Prostate gland (tissue), 2 donors: Measurements from ENCODE around the gene CTNNA2. TPM values are rescaled to one million over a fixed set of nuclear protein-coding genes. Genes with fewer than 3 reads are reported as not detected.

ENCODE experiments used
- DNase-seq: peaks from one replicate; pipeline ENCODE4 v3.0.0-alpha.2; 2019; ENCODE audit warnings: low spot score
- H3K27ac ChIP-seq, 2 donors: fragments of 200-600 bp; sonication (generic); 2 replicates each; pipeline ENCODE4 v1.5.1; 2017 to 2019
- H3K27me3 ChIP-seq: fragments of 200-600 bp; sonication (generic); replicated peaks from 2 replicates; pipeline ENCODE4 v1.5.1; 2019; ENCODE audit not compliant: insufficient read depth
- H3K36me3 ChIP-seq, 2 donors: fragments of 200-600 bp; sonication (generic); 1 replicate in 1 of 2; 2 replicates in 1 of 2; pipeline versions ENCODE4 v1.5.1 to v1.8.1; 2017 to 2019
- H3K4me1 ChIP-seq: fragments of 200-600 bp; sonication (generic); replicated peaks from 2 replicates; pipeline ENCODE4 v1.5.1; 2019
- H3K4me3 ChIP-seq, 2 donors: fragments of 200-600 bp; sonication (generic); 2 replicates each; pipeline ENCODE4 v1.5.1; 2017 to 2019
- H3K9me3 ChIP-seq: fragments of 200-600 bp; sonication (generic); 2 replicates; pipeline ENCODE4 v1.5.1; 2017
- CTCF ChIP-seq, 4 experiments: fragments of 200-600 bp in 2 of 4; fragments of 450-650 bp in 2 of 4; sonication (generic) in 2 of 4; IDR thresholded peaks; 1 replicate in 3 of 4; 2 replicates in 1 of 4; pipeline ENCODE4 v1.5.1; 2016 to 2019; ENCODE audit warnings: antibody characterized with exemption in 4 of 4, mild to moderate bottlenecking in 2 of 4, moderate library complexity in 2 of 4
- POLR2A ChIP-seq: fragments of 450-650 bp; IDR thresholded peaks from one replicate; pipeline ENCODE4 v1.6.1; 2016; ENCODE audit warnings: antibody characterized with exemption, mild to moderate bottlenecking
- POLR2AphosphoS5 ChIP-seq: sonication (generic); formaldehyde crosslinking; IDR thresholded peaks from one replicate; pipeline ENCODE4 v1.6.1; 2017; ENCODE audit warnings: antibody characterized with exemption
- WGBS: methylation state at CpG from one replicate; pipeline ENCODE4 v1.1.5; 2018; 5-methylcytosine and 5-hydroxymethylcytosine counted together
- intact Hi-C: fragments of 100-400 bp; cut with DNase I; formaldehyde crosslinking; loops from one replicate; pipeline ENCODE4 v1.14.2; 2022
- total RNA-seq, 2 donors: library from RNA; depleted of rRNA; stranded (reverse); fragments of >200 nt; gene quantifications; one replicate each; pipeline ENCODE4 v1.1.0, GENCODE V29; 2016

CTNNA2 gene
- total RNA-seq, 2 donors from 2014 or later = 24.3 TPM; not detected in 1

GRCh38 chr2:80473796-80474195 lies 960.9 kb downstream of the CTNNA2 start:
- TF ChIP-seq CTCF (IDR thresholded peaks at IDR 0.05) = no peak
- no peak for TF ChIP-seq POLR2AphosphoS5
- TF ChIP-seq POLR2A = no peak
- no peak for DNase-seq
- Histone ChIP-seq H3K27me3 (no peaks in the 10 kb centered on the region), H3K36me3 (no peaks in the 10 kb centered on the region), H3K9me3 (no peaks in the 10 kb centered on the region), H3K4me1 (no peaks in the 10 kb centered on the region), H3K4me3 (no peak overlapping the region), H3K27ac (no peak overlapping the region)
- WGBS = 63% methylated on average over 1 of the region's 1 CpG
- intact Hi-C loops = no loop called here

- intact Hi-C loops = no loop called here
- H3K4me1 ChIP-seq = no peaks in the 10 kb centered on the region
- H3K9me3 ChIP-seq = no peaks in the 10 kb centered on the region
- no peak for DNase-seq
- H3K27ac ChIP-seq = no peak overlapping the region
- H3K27me3 ChIP-seq = no peaks in the 10 kb centered on the region
- no peak overlapping the region for H3K4me3 ChIP-seq
- no peaks in the 10 kb centered on the region for H3K36me3 ChIP-seq
- no peak for TF ChIP-seq POLR2AphosphoS5
- TF ChIP-seq CTCF (IDR thresholded peaks at IDR 0.05) = no peak
- no peak for TF ChIP-seq POLR2A
- 74% methylated on average over 3 of the region's 3 CpGs for WGBS
Observed at GRCh38 chr2:80475970-80476369, 963.1 kb downstream of the CTNNA2 start.

DNA sequence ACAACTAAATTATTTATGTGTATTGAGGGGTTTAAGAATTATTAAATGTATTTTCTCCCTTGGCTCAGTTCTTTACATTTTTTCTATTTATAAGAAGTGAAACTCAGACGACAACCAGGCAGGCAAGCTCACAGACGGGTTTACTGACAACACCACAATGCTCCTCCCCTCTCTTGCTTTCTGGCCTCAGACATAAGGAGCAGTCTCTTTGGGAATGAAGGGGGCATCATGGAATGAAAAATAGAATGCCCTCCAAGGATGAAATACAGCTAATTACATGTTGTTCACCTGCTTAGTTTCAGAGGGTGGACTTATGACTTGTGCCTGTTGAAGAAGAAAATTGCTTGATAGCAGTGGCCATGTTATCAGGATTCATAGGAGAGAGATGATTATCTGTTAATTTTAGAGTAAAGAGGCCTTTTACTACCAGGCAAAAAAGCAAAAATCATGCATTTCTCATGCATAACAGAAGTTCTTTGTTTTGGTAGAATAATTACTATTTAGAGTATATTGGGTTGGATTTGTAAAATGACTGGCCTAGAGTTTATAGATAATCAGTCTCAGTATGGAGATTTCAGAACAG lies 963.8 kb downstream of the CTNNA2 start:
- Histone ChIP-seq H3K27me3 (no peaks in the 10 kb centered on the region), H3K9me3 (no peaks in the 10 kb centered on the region), H3K4me1 (no peaks in the 10 kb centered on the region), H3K4me3 (no peak overlapping the region), H3K36me3 (no peaks in the 10 kb centered on the region), H3K27ac (no peak overlapping the region)
- TF ChIP-seq POLR2AphosphoS5 (no peak), CTCF (IDR thresholded peaks at IDR 0.05) (no peak), POLR2A (no peak)
- DNase-seq = no peak
- 44% methylated on average over 2 of the region's 2 CpGs for WGBS
- intact Hi-C loops = no loop called here

GRCh38 chr2:80482276-80482675 lies 969.4 kb downstream of the CTNNA2 start:
- no peaks in the 10 kb centered on the region for H3K27me3 ChIP-seq
- no peak for DNase-seq

More at GRCh38 chr2:80482276-80482675, 969.4 kb downstream of the CTNNA2 start:
- H3K4me3 ChIP-seq = no peak overlapping the region
- intact Hi-C loops = no loop called here
- WGBS = 69% methylated on average over 3 of the region's 3 CpGs
- H3K36me3 ChIP-seq = no peaks in the 10 kb centered on the region
- no peak for TF ChIP-seq POLR2AphosphoS5
- TF ChIP-seq POLR2A = no peak
- no peak for TF ChIP-seq CTCF (IDR thresholded peaks at IDR 0.05)
- H3K4me1 ChIP-seq = no peaks in the 10 kb centered on the region
- no peak overlapping the region for H3K27ac ChIP-seq
- no peaks in the 10 kb centered on the region for H3K9me3 ChIP-seq
